Liver (tissue), 9 donors: Measurements from ENCODE around the gene DTD1. TPM values are rescaled to one million over a fixed set of nuclear protein-coding genes. Genes with fewer than 3 reads are reported as not detected.

ENCODE experiments used
- DNase-seq: peaks from one replicate; pipeline ENCODE4 v3.0.0-alpha.2; 2017; ENCODE audit warnings: low spot score
- H3K27ac ChIP-seq, 2 donors: one replicate each; pipeline ENCODE4 v1.7.0; 2013; ENCODE audit warnings: inconsistent platforms in 2 of 2, low read length in 2 of 2, control low read depth in 1 of 2, low read depth in 1 of 2, mild to moderate bottlenecking in 1 of 2
- H3K27me3 ChIP-seq, 4 donors: one replicate each; pipeline versions ENCODE4 v1.6.1 to v1.7.0; 2013; ENCODE audit warnings: low read length in 3 of 4, inconsistent platforms in 1 of 4, mild to moderate bottlenecking in 1 of 4, moderate library complexity in 1 of 4; ENCODE audit not compliant: control insufficient read depth in 4 of 4, insufficient read depth in 4 of 4
- H3K36me3 ChIP-seq, 4 donors: one replicate each; pipeline versions ENCODE4 v1.6.1 to v1.7.0; 2013; ENCODE audit warnings: low read length in 3 of 4, mild to moderate bottlenecking in 3 of 4, low read depth in 1 of 4, moderate library complexity in 1 of 4; ENCODE audit not compliant: control insufficient read depth in 4 of 4, insufficient read depth in 3 of 4
- H3K4me1 ChIP-seq, 4 donors: one replicate each; pipeline versions ENCODE4 v1.6.1 to v1.7.0; 2013; ENCODE audit warnings: low read length in 3 of 4, mild to moderate bottlenecking in 3 of 4, moderate library complexity in 1 of 4; ENCODE audit not compliant: control insufficient read depth in 4 of 4, insufficient read depth in 4 of 4
- H3K4me3 ChIP-seq, 3 donors: one replicate each; pipeline versions ENCODE4 v1.6.1 to v1.7.0; 2013; ENCODE audit warnings: low read length in 3 of 3, control low read depth in 1 of 3, low read depth in 1 of 3, mild to moderate bottlenecking in 1 of 3
- H3K9ac ChIP-seq, 2 donors: one replicate each; pipeline ENCODE4 v1.7.0; 2013; ENCODE audit warnings: low read length in 2 of 2, mild to moderate bottlenecking in 2 of 2, moderate library complexity in 2 of 2, control low read depth in 1 of 2, low read depth in 1 of 2
- H3K9me3 ChIP-seq, 4 donors: one replicate each; pipeline versions ENCODE4 v1.6.1 to v1.7.0; 2013; ENCODE audit warnings: low read length in 3 of 4; ENCODE audit not compliant: control insufficient read depth in 4 of 4
- EGR1 ChIP-seq, 2 donors: IDR thresholded peaks; 2 replicates each; pipeline ENCODE4 v1.6.1; 2016 to 2018; ENCODE audit warnings: antibody characterized with exemption in 2 of 2, low read depth in 2 of 2
- FOXA1 ChIP-seq: IDR thresholded peaks from 2 replicates; pipeline ENCODE4 v1.6.1; 2016; ENCODE audit warnings: antibody characterized with exemption
- FOXA2 ChIP-seq: IDR thresholded peaks from 2 replicates; pipeline ENCODE4 v1.6.1; 2016; ENCODE audit warnings: antibody characterized with exemption
- GABPA ChIP-seq, 2 donors: IDR thresholded peaks in 1 of 2; conservative IDR thresholded peaks in 1 of 2; 2 replicates each; pipeline ENCODE4 v1.6.1; 2016; ENCODE audit warnings: antibody characterized with exemption in 2 of 2, mild to moderate bottlenecking in 1 of 2, moderate library complexity in 1 of 2
- HNF4A ChIP-seq, 2 donors: conservative IDR thresholded peaks; 2 replicates each; pipeline ENCODE4 v1.6.1; 2016; ENCODE audit warnings: antibody characterized with exemption in 2 of 2, mild to moderate bottlenecking in 2 of 2
- HNF4G ChIP-seq: IDR thresholded peaks from 2 replicates; pipeline ENCODE4 v1.6.1; 2016; ENCODE audit warnings: antibody characterized with exemption
- JUND ChIP-seq, 2 donors: IDR thresholded peaks; 2 replicates each; pipeline ENCODE4 v1.6.1; 2016; ENCODE audit warnings: antibody characterized with exemption in 2 of 2
- NR2F2 ChIP-seq: IDR thresholded peaks from 2 replicates; pipeline ENCODE4 v1.6.1; 2016; ENCODE audit warnings: antibody characterized with exemption
- RAD21 ChIP-seq, 2 donors: IDR thresholded peaks; 2 replicates each; pipeline ENCODE4 v1.6.1; 2016; ENCODE audit warnings: antibody characterized with exemption in 2 of 2, mild to moderate bottlenecking in 2 of 2
- RXRA ChIP-seq, 2 donors: IDR thresholded peaks; 2 replicates each; pipeline ENCODE4 v1.6.1; 2017 to 2018; ENCODE audit warnings: antibody characterized with exemption in 2 of 2, mild to moderate bottlenecking in 1 of 2
- SP1 ChIP-seq: IDR thresholded peaks from 2 replicates; pipeline ENCODE4 v1.6.1; 2018; ENCODE audit warnings: antibody characterized with exemption, mild to moderate bottlenecking
- TAF1 ChIP-seq: conservative IDR thresholded peaks from 2 replicates; pipeline ENCODE4 v1.6.1; 2016; ENCODE audit warnings: antibody characterized with exemption, mild to moderate bottlenecking
- YY1 ChIP-seq: IDR thresholded peaks from 2 replicates; pipeline ENCODE4 v1.6.1; 2016; ENCODE audit warnings: antibody characterized with exemption, mild to moderate bottlenecking
- WGBS: extraction: QIAGEN DNeasy Blood & Tissue Kit; methylation state at CpG from one replicate; pipeline ENCODE4 v1.1.7; 2013; 5-methylcytosine and 5-hydroxymethylcytosine counted together
- polyA plus RNA-seq, 2 donors: library from polyadenylated mRNA; stranded (reverse) in 1 of 2; unstranded in 1 of 2; fragments of 200-250 nt in 1 of 2; fragments of >200 nt in 1 of 2; fragmentation: Nextera tagmentation in 1 of 2; extraction: Ambion mirVana in 1 of 2; gene quantifications; one replicate each; pipeline versions ENCODE4 v1.2.1 to v1.2.3, GENCODE V29; 2013 to 2015
- total RNA-seq, 2 donors: library from RNA; depleted of rRNA; stranded (reverse); fragments of >200 nt; gene quantifications; one replicate each; pipeline ENCODE4 v1.2.3, GENCODE V29; 2014
- TF ChIP-seq, protein P1 (sequence below): IDR thresholded peaks from 2 replicates; pipeline ENCODE4 v1.6.1; 2016; ENCODE audit warnings: antibody characterized with exemption
- TF ChIP-seq, protein P2 (sequence below): IDR thresholded peaks from 2 replicates; pipeline ENCODE4 v1.6.1; 2016; ENCODE audit warnings: antibody characterized with exemption
- TF ChIP-seq, protein P3 (sequence below): fragments of 150-350 bp; IDR thresholded peaks from 2 replicates; pipeline ENCODE4 v1.5.1; 2017; ENCODE audit warnings: improper control_type of control experiment, low read depth, low read length; ENCODE audit not compliant: missing input control
- TF ChIP-seq, protein P4 (sequence below): IDR thresholded peaks from 2 replicates; pipeline ENCODE4 v1.6.1; 2016; ENCODE audit warnings: antibody characterized with exemption, mild to moderate bottlenecking
- donor health status: healthy.
- donor health status: healthy.
- donor health status: healthy.
- donor health status: healthy.
- donor health status: healthy.

DTD1 gene
- total and polyA plus RNA-seq, 4 donors, result 7.8 to 11.3 (median 10.1) TPM

DNA sequence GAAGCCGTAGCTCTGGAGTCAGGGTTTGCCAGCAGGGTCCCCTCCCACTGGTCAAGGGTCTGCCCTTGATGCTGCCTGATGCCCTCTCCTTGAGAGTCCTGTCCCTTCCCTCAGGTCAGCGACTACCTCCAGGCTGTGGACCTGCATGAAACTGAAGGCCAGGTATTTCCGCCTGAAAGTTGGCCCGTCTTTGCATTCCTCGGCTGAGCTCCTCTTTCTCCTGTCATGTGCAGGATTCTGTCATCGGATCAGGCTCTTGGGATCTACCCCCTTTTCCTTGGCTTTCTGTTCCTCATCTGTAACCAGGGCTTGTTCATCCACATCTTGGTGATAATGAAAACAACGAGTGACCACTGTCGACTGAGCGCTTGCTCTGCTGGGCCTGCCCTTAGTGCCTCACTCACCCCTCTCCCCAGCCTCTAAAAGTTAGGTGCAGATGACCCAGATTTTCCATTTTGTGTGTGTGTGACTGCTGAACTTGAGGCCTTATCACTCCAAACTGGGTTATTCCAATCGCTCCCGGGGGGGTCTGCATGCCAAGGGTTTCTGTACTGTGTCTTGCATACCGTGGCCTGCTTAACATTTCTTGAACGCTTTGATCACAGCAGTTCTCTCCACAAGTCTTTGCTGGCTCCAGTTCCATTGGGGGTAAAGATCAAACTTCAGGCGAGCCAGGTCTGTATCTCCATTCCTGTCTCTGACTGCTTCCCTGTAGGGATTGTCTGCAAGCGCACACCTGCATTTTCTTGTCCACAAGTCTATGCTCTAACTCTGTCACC, 81.6 kb downstream of the DTD1 start:
- Histone ChIP-seq H3K4me3 (no peak overlapping the region), H3K4me1 (no peaks in the 10 kb centered on the region), H3K9ac (no peak overlapping the region), H3K36me3 (no peaks in the 10 kb centered on the region), H3K27ac (no peak overlapping the region), H3K9me3 (no peaks in the 10 kb centered on the region), H3K27me3 (no peaks in the 10 kb centered on the region)
- no peak for DNase-seq
- 88% methylated on average over 15 of the region's 15 CpGs for WGBS
- TF ChIP-seq FOXA1, result no peak
- TF ChIP-seq JUND (IDR thresholded peaks at IDR 0.05), result no peak
- TF ChIP-seq, protein P1, sequence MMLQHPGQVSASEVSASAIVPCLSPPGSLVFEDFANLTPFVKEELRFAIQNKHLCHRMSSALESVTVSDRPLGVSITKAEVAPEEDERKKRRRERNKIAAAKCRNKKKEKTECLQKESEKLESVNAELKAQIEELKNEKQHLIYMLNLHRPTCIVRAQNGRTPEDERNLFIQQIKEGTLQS, result no peak
- TF ChIP-seq, protein P2, sequence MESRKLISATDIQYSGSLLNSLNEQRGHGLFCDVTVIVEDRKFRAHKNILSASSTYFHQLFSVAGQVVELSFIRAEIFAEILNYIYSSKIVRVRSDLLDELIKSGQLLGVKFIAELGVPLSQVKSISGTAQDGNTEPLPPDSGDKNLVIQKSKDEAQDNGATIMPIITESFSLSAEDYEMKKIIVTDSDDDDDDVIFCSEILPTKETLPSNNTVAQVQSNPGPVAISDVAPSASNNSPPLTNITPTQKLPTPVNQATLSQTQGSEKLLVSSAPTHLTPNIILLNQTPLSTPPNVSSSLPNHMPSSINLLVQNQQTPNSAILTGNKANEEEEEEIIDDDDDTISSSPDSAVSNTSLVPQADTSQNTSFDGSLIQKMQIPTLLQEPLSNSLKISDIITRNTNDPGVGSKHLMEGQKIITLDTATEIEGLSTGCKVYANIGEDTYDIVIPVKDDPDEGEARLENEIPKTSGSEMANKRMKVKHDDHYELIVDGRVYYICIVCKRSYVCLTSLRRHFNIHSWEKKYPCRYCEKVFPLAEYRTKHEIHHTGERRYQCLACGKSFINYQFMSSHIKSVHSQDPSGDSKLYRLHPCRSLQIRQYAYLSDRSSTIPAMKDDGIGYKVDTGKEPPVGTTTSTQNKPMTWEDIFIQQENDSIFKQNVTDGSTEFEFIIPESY, result no peak
- TF ChIP-seq, protein P3, sequence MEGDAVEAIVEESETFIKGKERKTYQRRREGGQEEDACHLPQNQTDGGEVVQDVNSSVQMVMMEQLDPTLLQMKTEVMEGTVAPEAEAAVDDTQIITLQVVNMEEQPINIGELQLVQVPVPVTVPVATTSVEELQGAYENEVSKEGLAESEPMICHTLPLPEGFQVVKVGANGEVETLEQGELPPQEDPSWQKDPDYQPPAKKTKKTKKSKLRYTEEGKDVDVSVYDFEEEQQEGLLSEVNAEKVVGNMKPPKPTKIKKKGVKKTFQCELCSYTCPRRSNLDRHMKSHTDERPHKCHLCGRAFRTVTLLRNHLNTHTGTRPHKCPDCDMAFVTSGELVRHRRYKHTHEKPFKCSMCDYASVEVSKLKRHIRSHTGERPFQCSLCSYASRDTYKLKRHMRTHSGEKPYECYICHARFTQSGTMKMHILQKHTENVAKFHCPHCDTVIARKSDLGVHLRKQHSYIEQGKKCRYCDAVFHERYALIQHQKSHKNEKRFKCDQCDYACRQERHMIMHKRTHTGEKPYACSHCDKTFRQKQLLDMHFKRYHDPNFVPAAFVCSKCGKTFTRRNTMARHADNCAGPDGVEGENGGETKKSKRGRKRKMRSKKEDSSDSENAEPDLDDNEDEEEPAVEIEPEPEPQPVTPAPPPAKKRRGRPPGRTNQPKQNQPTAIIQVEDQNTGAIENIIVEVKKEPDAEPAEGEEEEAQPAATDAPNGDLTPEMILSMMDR, result no peak
- no peak for TF ChIP-seq HNF4A (conservative IDR thresholded peaks at IDR 0.05)
- no peak for TF ChIP-seq SP1
- no peak for TF ChIP-seq FOXA2
- TF ChIP-seq GABPA (IDR thresholded peaks at IDR 0.05 in 1 of 2, conservative IDR thresholded peaks at IDR 0.05 in 1 of 2), result no peak
- no peak for TF ChIP-seq YY1

DNA sequence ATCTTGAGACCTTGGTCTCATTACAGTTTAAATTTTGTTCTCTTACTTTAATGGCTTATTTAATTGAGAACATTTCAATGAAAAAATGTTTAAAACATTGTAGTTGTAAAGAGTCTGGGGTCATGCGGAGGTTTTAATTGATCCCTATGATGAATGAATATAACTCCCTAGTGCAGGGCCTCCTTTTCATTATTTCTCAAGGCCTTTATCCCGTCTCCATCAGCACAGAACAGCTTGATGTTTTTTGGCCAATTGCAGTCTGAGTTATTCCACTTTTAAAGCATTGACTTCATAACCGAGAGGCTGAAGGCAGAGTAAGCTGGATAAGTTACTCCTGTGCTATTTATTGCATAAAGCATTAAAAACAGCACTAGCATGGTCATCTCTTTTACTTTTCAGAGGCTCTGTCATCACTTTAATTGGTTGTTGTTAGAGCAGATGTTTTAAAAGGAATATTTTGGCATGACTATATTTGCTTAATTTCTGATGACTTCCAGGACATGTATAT, 83.4 kb downstream of the DTD1 start:
- Histone ChIP-seq H3K9me3 (no peaks in the 10 kb centered on the region), H3K4me1 (no peaks in the 10 kb centered on the region), H3K27ac (no peak overlapping the region), H3K36me3 (no peaks in the 10 kb centered on the region), H3K9ac (no peak overlapping the region), H3K4me3 (no peak overlapping the region), H3K27me3 (no peaks in the 10 kb centered on the region)
- DNase-seq, result no peak
- WGBS, result 95% methylated on average over 3 of the region's 3 CpGs
- TF ChIP-seq, protein P4, sequence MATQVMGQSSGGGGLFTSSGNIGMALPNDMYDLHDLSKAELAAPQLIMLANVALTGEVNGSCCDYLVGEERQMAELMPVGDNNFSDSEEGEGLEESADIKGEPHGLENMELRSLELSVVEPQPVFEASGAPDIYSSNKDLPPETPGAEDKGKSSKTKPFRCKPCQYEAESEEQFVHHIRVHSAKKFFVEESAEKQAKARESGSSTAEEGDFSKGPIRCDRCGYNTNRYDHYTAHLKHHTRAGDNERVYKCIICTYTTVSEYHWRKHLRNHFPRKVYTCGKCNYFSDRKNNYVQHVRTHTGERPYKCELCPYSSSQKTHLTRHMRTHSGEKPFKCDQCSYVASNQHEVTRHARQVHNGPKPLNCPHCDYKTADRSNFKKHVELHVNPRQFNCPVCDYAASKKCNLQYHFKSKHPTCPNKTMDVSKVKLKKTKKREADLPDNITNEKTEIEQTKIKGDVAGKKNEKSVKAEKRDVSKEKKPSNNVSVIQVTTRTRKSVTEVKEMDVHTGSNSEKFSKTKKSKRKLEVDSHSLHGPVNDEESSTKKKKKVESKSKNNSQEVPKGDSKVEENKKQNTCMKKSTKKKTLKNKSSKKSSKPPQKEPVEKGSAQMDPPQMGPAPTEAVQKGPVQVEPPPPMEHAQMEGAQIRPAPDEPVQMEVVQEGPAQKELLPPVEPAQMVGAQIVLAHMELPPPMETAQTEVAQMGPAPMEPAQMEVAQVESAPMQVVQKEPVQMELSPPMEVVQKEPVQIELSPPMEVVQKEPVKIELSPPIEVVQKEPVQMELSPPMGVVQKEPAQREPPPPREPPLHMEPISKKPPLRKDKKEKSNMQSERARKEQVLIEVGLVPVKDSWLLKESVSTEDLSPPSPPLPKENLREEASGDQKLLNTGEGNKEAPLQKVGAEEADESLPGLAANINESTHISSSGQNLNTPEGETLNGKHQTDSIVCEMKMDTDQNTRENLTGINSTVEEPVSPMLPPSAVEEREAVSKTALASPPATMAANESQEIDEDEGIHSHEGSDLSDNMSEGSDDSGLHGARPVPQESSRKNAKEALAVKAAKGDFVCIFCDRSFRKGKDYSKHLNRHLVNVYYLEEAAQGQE, result no peak
- TF ChIP-seq FOXA2, result no peak
- TF ChIP-seq RXRA (IDR thresholded peaks at IDR 0.05), result no peak
- TF ChIP-seq HNF4A (conservative IDR thresholded peaks at IDR 0.05), result no peak
- no peak for TF ChIP-seq YY1
- no peak for TF ChIP-seq NR2F2
- no peak for TF ChIP-seq TAF1
- no peak for TF ChIP-seq GABPA (IDR thresholded peaks at IDR 0.05 in 1 of 2, conservative IDR thresholded peaks at IDR 0.05 in 1 of 2)
- no peak for TF ChIP-seq HNF4G
- TF ChIP-seq, protein P1, result no peak
- TF ChIP-seq JUND (IDR thresholded peaks at IDR 0.05), result no peak
- TF ChIP-seq EGR1 (IDR thresholded peaks at IDR 0.05; ENCODE audit: low read depth in 2 of 2), result no peak
- TF ChIP-seq RAD21 (IDR thresholded peaks at IDR 0.05), result no peak
- TF ChIP-seq, protein P3, result no peak
- TF ChIP-seq SP1, result no peak
- TF ChIP-seq, protein P2, result no peak
- TF ChIP-seq FOXA1, result no peak
